ENCODE results near the gene KRTAP4-8.
"Not testable (repeated sequence)": the region's sequence is repeated elsewhere in the genome, so short reads cannot be mapped to it uniquely, and the experiment has no call there.

The KRTAP4-8 gene

DNA sequence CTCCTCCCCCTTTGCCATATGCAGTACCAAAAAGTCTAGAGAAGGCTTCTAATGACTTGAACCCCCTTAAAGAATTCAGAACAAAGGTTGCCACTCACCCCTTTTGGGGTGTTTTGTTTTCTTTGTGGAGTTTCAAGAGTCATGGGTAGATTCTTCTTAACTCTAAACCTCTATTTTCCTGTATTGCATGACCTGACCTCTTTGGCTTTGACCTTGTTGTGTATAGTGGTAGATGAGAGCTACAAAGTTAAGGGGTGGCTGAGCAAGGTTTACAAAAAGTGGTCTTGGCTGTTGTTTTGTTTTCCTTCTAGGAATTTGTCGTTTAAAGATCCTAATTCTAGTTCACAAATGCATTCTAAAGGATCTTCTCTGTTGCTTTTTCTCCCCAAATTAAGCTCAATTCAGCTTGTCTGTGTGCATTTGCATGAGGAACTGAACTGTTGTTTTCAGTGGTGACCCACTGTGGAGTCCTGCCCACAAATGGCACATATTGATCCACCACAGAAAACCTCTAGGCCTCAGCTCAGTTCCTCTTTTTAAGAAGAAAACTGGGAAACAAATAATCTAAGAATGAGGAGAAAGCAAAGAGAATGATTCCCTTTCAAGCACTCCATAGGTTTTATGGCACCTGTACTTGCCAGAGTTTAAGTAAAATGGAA is 10.9 kb upstream of the KRTAP4-8 start:
- not testable (repeated sequence) for DNase-seq (ENCODE audit: low read depth, low spot score)

GRCh38 chr17:41107941-41108450 is 10.1 kb upstream of the KRTAP4-8 start:
- DNase-seq (ENCODE audit: low read depth, low spot score), result no peak

- not testable (repeated sequence) for DNase-seq (ENCODE audit: low read depth, low spot score)
Measured at GRCh38 chr17:41105347-41105746, 7.4 kb upstream of the KRTAP4-8 start, which contains the start of gene KRTAP4-9. Gene KRTAP4-9, plus strand, starts transcription at chr17:41105389. Its CDS starts 0 bp downstream, at chr17:41105389.

- not testable (repeated sequence) for DNase-seq (ENCODE audit: low read depth, low spot score)
Measured at GRCh38 chr17:41104386-41105038, 6.6 kb upstream of the KRTAP4-8 start.

DNA sequence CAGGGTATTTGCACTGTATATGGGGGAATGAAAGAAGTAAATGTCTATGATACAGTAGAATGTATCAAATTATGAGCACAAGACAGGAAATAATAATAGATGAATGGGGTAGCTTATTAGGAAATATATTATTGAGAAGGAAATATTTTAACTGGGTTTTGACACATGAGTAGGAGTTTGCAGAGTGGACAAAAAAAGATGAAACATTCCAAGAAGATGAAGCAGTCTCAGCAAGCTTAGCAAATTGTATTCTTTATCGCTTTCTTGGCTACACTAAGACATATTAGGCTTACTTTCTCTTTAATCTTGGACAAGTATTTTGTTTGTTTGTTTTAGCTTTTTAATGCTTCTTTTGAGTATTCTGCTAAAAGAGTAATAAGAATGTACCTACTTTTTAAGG is 6.0 kb upstream of the KRTAP4-8 start:
- no peak for DNase-seq (ENCODE audit: low read depth, low spot score)

- no peak for DNase-seq (ENCODE audit: low read depth, low spot score)
Measured at GRCh38 chr17:41101586-41102259, 3.8 kb upstream of the KRTAP4-8 start, which contains the start of gene KRTAP4-16. Gene KRTAP4-16, minus strand, starts transcription at chr17:41102209. Its CDS starts 0 bp downstream, at chr17:41102209.

DNA sequence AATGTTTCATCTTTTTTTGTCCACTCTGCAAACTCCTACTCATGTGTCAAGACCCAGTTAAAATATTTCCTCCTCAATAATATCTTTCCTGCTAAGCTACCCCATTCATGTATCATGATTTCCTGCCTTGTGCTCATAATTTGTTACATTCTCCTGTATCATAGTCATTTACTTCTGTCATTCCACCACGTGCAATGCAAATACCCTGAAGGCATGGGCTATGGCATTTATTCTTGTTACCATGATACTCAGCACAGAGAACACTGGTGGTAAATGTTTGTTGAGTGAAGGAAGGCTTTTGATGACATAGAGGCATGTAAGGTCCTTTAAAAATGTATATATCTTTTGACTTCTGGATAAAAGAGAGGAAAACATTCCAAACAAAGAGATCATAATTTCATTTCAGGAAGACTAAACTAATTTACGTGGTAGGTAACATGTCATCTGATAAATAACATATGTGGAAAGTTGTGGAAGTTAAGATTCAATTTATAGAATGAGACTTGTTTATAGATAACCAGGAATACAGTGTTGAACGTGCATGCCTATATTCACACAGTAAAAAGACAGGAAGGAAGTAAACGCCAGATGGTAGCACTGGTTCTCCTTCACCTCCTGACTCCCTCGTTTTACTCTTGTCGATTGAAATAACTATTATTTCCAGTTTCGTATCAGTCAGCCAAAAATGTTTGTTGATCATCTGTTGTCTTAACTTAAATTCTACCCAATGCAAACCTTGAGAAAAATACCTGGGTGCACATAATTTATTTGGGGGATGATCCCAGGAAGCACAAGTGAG is 1.9 kb upstream of the KRTAP4-8 start:
- DNase-seq (ENCODE audit: low read depth, low spot score), result not testable (repeated sequence)

DNA sequence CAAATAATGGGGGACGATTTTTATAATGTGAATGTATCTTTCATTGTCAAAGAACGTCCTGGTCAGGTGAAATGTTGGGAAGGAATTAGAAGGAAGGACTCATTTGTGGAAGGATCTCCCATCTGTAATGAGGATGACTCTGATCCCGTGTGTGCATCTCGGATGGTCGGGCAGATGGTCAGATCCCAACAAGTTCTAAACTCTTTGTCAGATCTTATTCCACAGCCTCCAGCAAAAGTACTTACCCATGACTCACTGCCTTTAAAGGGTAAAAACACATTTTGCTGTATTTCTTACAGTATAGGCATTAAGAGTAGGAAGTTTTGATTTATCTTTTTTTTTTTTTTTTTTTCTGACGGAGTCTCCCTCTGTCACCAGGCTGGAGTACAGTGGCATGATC is 539 bp upstream of the KRTAP4-8 start:
- DNase-seq (ENCODE audit: low read depth, low spot score), result no peak

GRCh38 chr17:41096055-41096454 is 1.9 kb downstream of the KRTAP4-8 start:
- no peak for DNase-seq (ENCODE audit: low read depth, low spot score)

DNA sequence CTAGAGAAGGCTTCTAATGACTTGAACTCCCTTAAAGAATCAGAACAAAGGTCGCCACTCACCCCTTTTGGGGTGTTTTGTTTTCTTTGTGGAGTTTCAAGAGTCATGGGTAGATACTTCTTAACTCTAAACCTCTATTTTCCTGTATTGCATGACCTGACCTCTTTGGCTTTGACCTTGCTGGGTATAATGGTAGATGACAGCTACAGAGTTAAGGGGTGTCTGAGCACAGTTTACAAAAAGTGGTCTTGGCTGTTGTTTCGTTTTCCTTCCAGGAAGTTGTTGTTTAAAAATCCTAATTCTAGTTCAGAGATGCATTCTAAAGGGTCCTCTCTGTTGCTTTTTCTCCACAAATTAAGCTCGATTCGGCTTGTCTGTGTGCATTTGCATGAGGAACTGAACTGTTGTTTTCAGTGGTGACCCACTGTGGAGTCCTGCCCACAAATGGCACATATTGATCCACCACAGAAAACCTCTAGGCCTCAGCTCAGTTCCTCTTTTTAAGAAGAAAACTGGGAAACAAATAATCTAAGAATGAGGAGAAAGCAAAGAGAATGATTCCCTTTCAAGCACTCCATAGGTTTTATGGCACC is 9.1 kb downstream of the KRTAP4-8 start:
- DNase-seq (ENCODE audit: low read depth, low spot score), result not testable (repeated sequence)

DNA sequence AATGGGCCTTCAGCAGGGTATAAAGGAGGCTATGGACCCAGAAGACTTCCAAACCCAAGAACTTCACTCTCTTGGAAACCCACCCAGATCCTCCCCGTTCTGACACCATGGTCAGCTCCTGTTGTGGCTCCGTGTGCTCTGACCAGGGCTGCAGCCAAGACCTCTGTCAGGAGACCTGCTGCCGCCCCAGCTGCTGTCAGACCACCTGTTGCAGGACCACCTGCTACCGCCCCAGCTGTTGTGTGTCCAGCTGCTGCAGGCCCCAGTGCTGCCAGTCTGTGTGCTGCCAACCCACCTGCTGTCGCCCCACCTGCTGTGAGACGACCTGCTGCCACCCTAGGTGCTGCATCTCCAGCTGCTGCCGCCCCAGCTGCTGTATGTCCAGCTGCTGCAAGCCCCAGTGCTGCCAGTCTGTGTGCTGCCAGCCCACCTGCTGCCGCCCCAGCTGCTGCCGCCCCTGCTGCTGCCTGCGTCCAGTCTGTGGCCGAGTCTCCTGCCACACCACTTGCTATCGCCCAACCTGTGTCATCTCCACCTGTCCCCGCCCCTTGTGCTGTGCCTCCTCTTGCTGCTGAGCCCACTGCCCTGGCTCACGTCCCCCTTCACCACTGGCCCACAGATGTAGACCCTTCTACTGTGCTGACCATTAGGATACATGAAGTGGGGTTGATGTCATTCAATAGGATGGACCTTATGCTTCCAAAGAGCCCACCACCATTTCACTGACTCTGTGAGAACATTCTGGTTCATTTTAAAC is 13.7 kb downstream of the KRTAP4-8 start, which contains the start of gene KRTAP4-7:
Gene KRTAP4-7 (plus strand): TSS at position 51 of the 757 bp plus-strand sequence. CDS start 57 bp downstream, at position 108.
- not testable (repeated sequence) for DNase-seq (ENCODE audit: low read depth, low spot score)

GRCh38 chr17:41083427-41083826 is 14.5 kb downstream of the KRTAP4-8 start:
- DNase-seq (ENCODE audit: low read depth, low spot score), result not testable (repeated sequence)

DNA sequence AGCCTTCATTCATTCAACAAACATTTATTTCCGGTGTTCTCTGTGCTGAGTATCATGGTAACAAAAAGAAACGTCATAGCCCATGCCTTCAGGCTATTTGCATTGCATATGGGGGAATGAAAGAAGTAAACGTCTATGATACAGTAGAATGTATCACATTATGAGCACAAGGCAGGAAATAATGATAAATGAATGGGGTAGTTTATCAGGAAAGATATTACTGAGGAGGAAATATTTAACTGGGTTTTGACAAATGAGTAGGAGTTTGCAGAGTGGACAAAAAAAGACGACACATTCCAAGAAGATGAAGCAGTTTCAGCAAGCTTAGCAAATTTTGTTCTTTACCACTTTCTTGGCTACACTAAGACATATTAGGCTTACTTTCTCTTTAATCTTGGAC is 15.3 kb downstream of the KRTAP4-8 start:
- DNase-seq (ENCODE audit: low read depth, low spot score), result no peak

- DNase-seq (ENCODE audit: low read depth, low spot score), result no peak
Measured at GRCh38 chr17:41076788-41077187, 21.2 kb downstream of the KRTAP4-8 start.

GRCh38 chr17:41073676-41074075 is 24.3 kb downstream of the KRTAP4-8 start:
- DNase-seq (ENCODE audit: low read depth, low spot score), result no peak

GRCh38 chr17:41071606-41072360 is 26.2 kb downstream of the KRTAP4-8 start:
- no peak for DNase-seq (ENCODE audit: low read depth, low spot score)

DNA sequence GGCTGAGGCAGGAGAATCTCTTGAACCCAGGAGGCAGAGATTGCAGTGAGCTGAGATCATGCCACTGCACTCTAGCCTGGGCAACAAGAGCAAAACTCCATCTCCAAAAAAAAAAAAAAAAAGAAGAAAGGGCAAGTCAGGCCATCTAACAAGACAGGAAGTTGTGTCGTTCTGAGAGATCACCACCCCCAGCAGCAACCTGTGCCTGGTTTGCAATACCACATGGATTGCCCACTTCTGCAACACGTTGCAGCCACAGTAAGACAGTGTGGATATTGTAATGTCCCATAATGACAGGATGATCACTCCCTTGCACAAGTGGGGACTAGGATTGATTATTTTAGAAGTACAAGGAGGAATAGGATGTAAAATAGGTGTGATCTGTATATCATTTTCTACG is 28.9 kb downstream of the KRTAP4-8 start:
- no peak for DNase-seq (ENCODE audit: low read depth, low spot score)

DNA sequence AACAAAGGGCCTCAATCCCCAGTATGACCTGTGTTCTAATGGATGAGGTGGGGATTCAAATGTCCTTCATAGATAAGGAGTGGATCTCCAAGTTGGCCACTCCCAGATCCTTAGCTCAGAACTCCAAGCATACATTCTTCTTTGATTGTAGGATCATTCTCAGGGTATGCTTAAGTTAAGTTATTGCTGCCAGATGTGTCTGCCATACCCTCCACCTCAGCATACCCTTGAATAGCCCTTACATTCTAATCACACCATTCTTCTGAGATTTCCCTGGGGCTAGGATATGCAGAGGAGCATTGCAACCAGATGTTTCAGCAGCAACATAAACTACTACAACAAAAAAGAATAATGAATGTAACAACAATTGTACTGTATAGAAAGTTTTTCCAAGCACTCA is 30.7 kb downstream of the KRTAP4-8 start:
- DNase-seq (ENCODE audit: low read depth, low spot score), result no peak

DNA sequence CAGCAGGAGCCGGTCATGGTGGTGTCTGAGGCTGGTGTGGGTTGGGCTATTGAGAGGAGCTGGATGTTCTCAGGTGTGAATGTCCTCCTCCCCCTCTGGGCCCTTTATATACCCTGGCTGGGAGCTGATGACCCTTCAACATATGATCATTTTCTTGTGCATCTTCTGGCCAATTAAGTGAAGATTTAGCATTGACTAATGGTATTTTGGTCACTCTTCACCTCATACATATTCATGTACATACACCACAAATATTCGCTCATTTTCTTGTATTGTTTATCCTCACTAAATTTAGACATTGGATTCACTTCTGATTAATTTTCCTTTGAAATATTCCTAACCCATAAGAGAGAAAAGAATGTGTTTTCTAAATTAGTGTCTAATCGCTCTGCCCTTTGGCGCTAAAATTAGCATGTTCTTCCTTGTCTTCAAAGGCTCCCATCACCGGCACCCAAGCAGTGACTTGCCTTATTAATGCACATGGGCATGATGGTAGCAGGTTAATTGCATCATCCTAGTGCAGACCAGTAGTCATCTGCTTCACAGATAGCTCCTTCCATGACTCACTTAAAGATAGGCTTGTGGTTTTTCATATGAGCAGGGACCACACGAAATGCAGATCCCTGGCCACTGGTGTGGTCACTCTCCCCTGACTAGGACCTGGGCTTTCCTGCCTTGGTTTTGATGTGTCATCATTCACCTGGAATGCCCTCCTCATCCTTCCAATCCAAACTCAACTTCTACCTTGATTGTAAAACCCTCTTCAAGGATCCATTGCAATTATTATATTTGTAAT is 31.9 kb downstream of the KRTAP4-8 start, which contains the start of gene KRTAP2-4:
Gene KRTAP2-4 (minus strand): TSS at position 51 of the 796 bp plus-strand sequence. CDS start 34 bp downstream, at position 17.
- no peak for DNase-seq (ENCODE audit: low read depth, low spot score)
